ENCODE measurements around the gene CSAD.
"Not testable (repeated sequence)": the region's sequence is repeated elsewhere in the genome, so short reads cannot be mapped to it uniquely, and the experiment has no call there.

Gene CSAD

DNA sequence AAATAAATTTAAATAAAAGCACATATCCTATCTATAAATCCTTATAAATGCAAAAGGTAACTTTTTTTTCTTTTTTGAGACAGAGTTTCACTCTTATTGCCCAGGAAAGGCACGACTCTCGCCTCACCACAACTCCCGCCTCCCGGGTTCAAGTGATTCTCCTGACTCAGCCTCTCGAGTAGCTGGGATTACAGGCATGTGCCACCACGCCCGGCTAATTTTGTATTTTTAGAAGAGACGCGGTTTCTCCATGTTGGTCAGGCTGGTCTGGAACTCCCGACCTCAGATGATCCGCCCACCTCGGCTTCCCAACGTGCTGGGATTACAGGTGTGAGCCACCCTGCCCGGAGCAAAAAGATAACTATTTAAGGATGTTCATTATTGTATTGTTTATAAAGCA is 1.9 kb downstream of the CSAD start:
- not testable (repeated sequence) for H4K8ac ChIP-seq (ENCODE audit: low read length); H3K4me1 ChIP-seq (ENCODE audit: control insufficient read depth, insufficient read depth, low read depth, low read length); H2AFZ ChIP-seq (ENCODE audit: low read depth, low read length); H2BK12ac ChIP-seq (ENCODE audit: low read length in 2 of 2); H3K4me3 ChIP-seq (ENCODE audit: insufficient read depth in 1 of 2, low read depth in 1 of 2, low read length in 2 of 2); H2BK5ac ChIP-seq (ENCODE audit: low read depth, low read length, poor library complexity, severe bottlenecking); H3K4ac ChIP-seq (ENCODE audit: low read depth in 1 of 2, low read length in 2 of 2); H2BK15ac ChIP-seq (ENCODE audit: low read depth, poor library complexity, severe bottlenecking); H3K27ac ChIP-seq (ENCODE audit: low read length, poor library complexity, severe bottlenecking); H3K9me3 ChIP-seq (ENCODE audit: control insufficient read depth, low read length); H3K18ac ChIP-seq (ENCODE audit: low read depth in 1 of 2, low read length in 2 of 2); H2AK5ac ChIP-seq (ENCODE audit: low read length, severe bottlenecking); H3K4me2 ChIP-seq (ENCODE audit: low read length, poor library complexity, severe bottlenecking); H3K14ac ChIP-seq (ENCODE audit: low read length in 2 of 2); H2BK120ac ChIP-seq (ENCODE audit: low read depth, low read length); H4K91ac ChIP-seq (ENCODE audit: low read length); H3K27me3 ChIP-seq (ENCODE audit: control insufficient read depth in 1 of 2, insufficient read depth in 1 of 2, low read length in 2 of 2); H3K23ac ChIP-seq (ENCODE audit: low read length in 2 of 2); DNase-seq
- peaks cover 18% of the 10 kb centered on the region for H3K79me1 ChIP-seq (replicated peaks; ENCODE audit: low read length, poor library complexity, severe bottlenecking)
- peaks cover 7 to 22% of the 10 kb centered on the region in 2 experiments for H3K36me3 ChIP-seq (ENCODE audit: control insufficient read depth in 1 of 2, insufficient read depth in 2 of 2, low read depth in 1 of 2, low read length in 2 of 2)
- peak overlapping the region; percentile 98 for H3K9ac ChIP-seq (ENCODE audit: low read length)
- WGBS = 93% methylated on average over 11 of the region's 14 CpGs

- not testable (repeated sequence) for H3K23ac ChIP-seq (ENCODE audit: low read length in 2 of 2); H3K4me2 ChIP-seq (ENCODE audit: low read length, poor library complexity, severe bottlenecking); DNase-seq; H2BK15ac ChIP-seq (ENCODE audit: low read depth, poor library complexity, severe bottlenecking); H3K14ac ChIP-seq (ENCODE audit: low read length in 2 of 2); H2AK5ac ChIP-seq (ENCODE audit: low read length, severe bottlenecking); H3K4ac ChIP-seq (ENCODE audit: low read depth in 1 of 2, low read length in 2 of 2); H3K9me3 ChIP-seq (ENCODE audit: control insufficient read depth, low read length); H3K9ac ChIP-seq (ENCODE audit: low read length); H3K36me3 ChIP-seq (ENCODE audit: control insufficient read depth in 1 of 2, insufficient read depth in 2 of 2, low read depth in 1 of 2, low read length in 2 of 2); H2BK120ac ChIP-seq (ENCODE audit: low read depth, low read length); H2BK12ac ChIP-seq (ENCODE audit: low read length in 2 of 2); H3K27me3 ChIP-seq (ENCODE audit: control insufficient read depth in 1 of 2, insufficient read depth in 1 of 2, low read length in 2 of 2); H4K8ac ChIP-seq (ENCODE audit: low read length); H2AFZ ChIP-seq (ENCODE audit: low read depth, low read length); H3K18ac ChIP-seq (ENCODE audit: low read depth in 1 of 2, low read length in 2 of 2); H4K91ac ChIP-seq (ENCODE audit: low read length); H2BK5ac ChIP-seq (ENCODE audit: low read depth, low read length, poor library complexity, severe bottlenecking); H3K27ac ChIP-seq (ENCODE audit: low read length, poor library complexity, severe bottlenecking); H3K4me3 ChIP-seq (ENCODE audit: insufficient read depth in 1 of 2, low read depth in 1 of 2, low read length in 2 of 2)
- peaks cover 11% of the 10 kb centered on the region for H3K79me1 ChIP-seq (replicated peaks; ENCODE audit: low read length, poor library complexity, severe bottlenecking)
- peaks cover 13% of the 10 kb centered on the region for H3K4me1 ChIP-seq (ENCODE audit: control insufficient read depth, insufficient read depth, low read depth, low read length)
- 95% methylated on average over 4 of the region's 6 CpGs for WGBS
These were observed 3.3 kb downstream of the CSAD start for GRCh38 chr12:53177447-53177846.

- Histone ChIP-seq H4K8ac (ENCODE audit: low read length) (no peak overlapping the region), H3K9me3 (ENCODE audit: control insufficient read depth, low read length) (no peaks in the 10 kb centered on the region), H3K27ac (ENCODE audit: low read length, poor library complexity, severe bottlenecking) (no peak overlapping the region), H3K4me2 (ENCODE audit: low read length, poor library complexity, severe bottlenecking) (no peak overlapping the region), H4K91ac (ENCODE audit: low read length) (no peak overlapping the region), H2AK5ac (ENCODE audit: low read length, severe bottlenecking) (no peak overlapping the region), H3K27me3 (ENCODE audit: control insufficient read depth in 1 of 2, insufficient read depth in 1 of 2, low read length in 2 of 2) (no peaks in the 10 kb centered on the region), H2BK120ac (ENCODE audit: low read depth, low read length) (no peak overlapping the region), H3K14ac (ENCODE audit: low read length in 2 of 2) (no peak overlapping the region), H3K4ac (ENCODE audit: low read depth in 1 of 2, low read length in 2 of 2) (no peak overlapping the region), H3K9ac (ENCODE audit: low read length) (no peak overlapping the region), H3K79me1 (replicated peaks; ENCODE audit: low read length, poor library complexity, severe bottlenecking) (peaks cover 7% of the 10 kb centered on the region), H3K36me3 (ENCODE audit: control insufficient read depth in 1 of 2, insufficient read depth in 2 of 2, low read depth in 1 of 2, low read length in 2 of 2) (peaks cover 2 to 7% of the 10 kb centered on the region in 2 experiments), H3K18ac (ENCODE audit: low read depth in 1 of 2, low read length in 2 of 2) (no peak overlapping the region), H3K4me3 (ENCODE audit: insufficient read depth in 1 of 2, low read depth in 1 of 2, low read length in 2 of 2) (no peak overlapping the region), H2BK12ac (ENCODE audit: low read length in 2 of 2) (no peak overlapping the region), H2BK15ac (ENCODE audit: low read depth, poor library complexity, severe bottlenecking) (no peak overlapping the region), H3K23ac (ENCODE audit: low read length in 2 of 2) (no peak overlapping the region), H2AFZ (ENCODE audit: low read depth, low read length) (no peak overlapping the region), H3K4me1 (ENCODE audit: control insufficient read depth, insufficient read depth, low read depth, low read length) (peaks cover 13% of the 10 kb centered on the region), H2BK5ac (ENCODE audit: low read depth, low read length, poor library complexity, severe bottlenecking) (no peak overlapping the region)
- WGBS = 95% methylated on average over 2 of the region's 3 CpGs
- no peak for DNase-seq
These were observed 4.0 kb downstream of the CSAD start for GRCh38 chr12:53176750-53177149.

GRCh38 chr12:53174881-53175491 is 5.7 kb downstream of the CSAD start:
- peak overlapping the region in 1 of 2 experiments; percentile 4 for H3K4me3 ChIP-seq (ENCODE audit: insufficient read depth in 1 of 2, low read depth in 1 of 2, low read length in 2 of 2)
- peaks cover 7% of the 10 kb centered on the region for H3K79me1 ChIP-seq (replicated peaks; ENCODE audit: low read length, poor library complexity, severe bottlenecking)
- peaks cover 18% of the 10 kb centered on the region for H3K4me1 ChIP-seq (ENCODE audit: control insufficient read depth, insufficient read depth, low read depth, low read length)
- H2AK5ac ChIP-seq (ENCODE audit: low read length, severe bottlenecking) = no peak overlapping the region
- no peak overlapping the region for H3K23ac ChIP-seq (ENCODE audit: low read length in 2 of 2)
- peak overlapping the region in 1 of 2 experiments; percentile 40 for H3K18ac ChIP-seq (ENCODE audit: low read depth in 1 of 2, low read length in 2 of 2)
- no peak overlapping the region for H3K4ac ChIP-seq (ENCODE audit: low read depth in 1 of 2, low read length in 2 of 2)
- H2AFZ ChIP-seq (ENCODE audit: low read depth, low read length) = no peak overlapping the region
- H3K27me3 ChIP-seq (ENCODE audit: control insufficient read depth in 1 of 2, insufficient read depth in 1 of 2, low read length in 2 of 2) = no peaks in the 10 kb centered on the region
- DNase-seq = peak; percentile 51
- H4K91ac ChIP-seq (ENCODE audit: low read length) = no peak overlapping the region
- no peak overlapping the region for H3K14ac ChIP-seq (ENCODE audit: low read length in 2 of 2)
- no peak overlapping the region for H2BK5ac ChIP-seq (ENCODE audit: low read depth, low read length, poor library complexity, severe bottlenecking)
- no peak overlapping the region for H2BK120ac ChIP-seq (ENCODE audit: low read depth, low read length)
- H3K9ac ChIP-seq (ENCODE audit: low read length) = peak overlapping the region; percentile 5
- H3K9me3 ChIP-seq (ENCODE audit: control insufficient read depth, low read length) = no peaks in the 10 kb centered on the region
- WGBS = 59% methylated on average over 4 of the region's 4 CpGs
- peak overlapping the region; percentile 4 for H3K27ac ChIP-seq (ENCODE audit: low read length, poor library complexity, severe bottlenecking)
- H2BK15ac ChIP-seq (ENCODE audit: low read depth, poor library complexity, severe bottlenecking) = no peak overlapping the region
- peaks cover 11 to 21% of the 10 kb centered on the region in 2 experiments for H3K36me3 ChIP-seq (ENCODE audit: control insufficient read depth in 1 of 2, insufficient read depth in 2 of 2, low read depth in 1 of 2, low read length in 2 of 2)
- H4K8ac ChIP-seq (ENCODE audit: low read length) = no peak overlapping the region
- H3K4me2 ChIP-seq (ENCODE audit: low read length, poor library complexity, severe bottlenecking) = no peak overlapping the region
- H2BK12ac ChIP-seq (ENCODE audit: low read length in 2 of 2) = no peak overlapping the region
